Measurements from ENCODE around the gene RIT2.

GRCh38 chr18:43130716-43131260 lies 15.3 kb upstream of the RIT2 start:
- TF ChIP-seq POLR2AphosphoS5 (IDR thresholded peaks at IDR 0.05; ENCODE audit: low read depth, low read length) (no peak), TAF1 (IDR thresholded peaks at IDR 0.05; ENCODE audit: low read depth, low read length) (no peak)

Measured in GM12891 (cell line).